Measurements from ENCODE around the gene MDFIC.

DNA sequence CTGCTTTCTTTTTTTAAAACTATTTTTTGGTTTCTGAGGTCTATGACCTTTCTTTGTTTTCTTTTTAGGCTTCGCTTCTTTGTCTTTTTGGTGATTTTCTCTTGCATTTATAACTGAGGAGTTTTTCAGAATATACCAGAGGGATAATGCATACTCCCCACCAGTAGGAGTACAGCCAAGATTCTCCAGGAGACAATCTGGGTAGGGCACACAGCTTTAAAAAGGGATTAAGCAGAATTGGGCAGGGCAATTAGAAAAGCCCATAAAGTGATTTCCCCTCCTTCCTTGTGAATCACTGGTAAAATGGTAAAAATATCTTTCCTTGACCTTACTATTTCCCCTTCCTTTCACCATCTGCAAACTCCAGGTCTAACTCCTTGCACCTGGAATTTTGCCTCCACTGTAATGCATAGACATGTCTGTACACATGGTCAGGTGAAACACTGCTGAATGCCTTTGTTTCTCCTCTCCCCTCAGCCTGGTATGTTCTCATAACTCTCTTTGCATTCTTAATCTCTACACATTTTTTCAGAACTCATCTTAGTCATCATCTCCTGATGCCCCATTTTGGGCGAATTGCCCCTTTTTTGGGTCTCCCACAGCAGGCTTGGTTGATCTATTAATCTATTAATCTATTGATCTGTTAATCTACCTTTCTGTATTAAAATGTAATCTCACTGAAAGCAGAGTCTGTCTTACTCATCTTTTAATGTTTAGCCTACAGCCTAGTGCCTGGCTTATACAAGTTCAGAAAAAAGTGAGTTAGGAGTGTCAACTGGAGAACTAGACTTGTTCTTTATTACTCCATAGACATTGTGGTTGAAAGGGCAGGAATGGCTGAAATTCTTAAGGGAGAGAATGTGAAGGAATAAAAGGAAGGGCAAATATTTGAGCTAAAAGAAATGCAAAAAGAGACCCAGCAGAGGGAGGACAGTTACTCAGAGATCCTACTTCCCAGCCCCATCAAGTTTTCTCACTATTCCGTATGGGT, 64.6 kb downstream of the MDFIC start:
- TF ChIP-seq, protein P1, sequence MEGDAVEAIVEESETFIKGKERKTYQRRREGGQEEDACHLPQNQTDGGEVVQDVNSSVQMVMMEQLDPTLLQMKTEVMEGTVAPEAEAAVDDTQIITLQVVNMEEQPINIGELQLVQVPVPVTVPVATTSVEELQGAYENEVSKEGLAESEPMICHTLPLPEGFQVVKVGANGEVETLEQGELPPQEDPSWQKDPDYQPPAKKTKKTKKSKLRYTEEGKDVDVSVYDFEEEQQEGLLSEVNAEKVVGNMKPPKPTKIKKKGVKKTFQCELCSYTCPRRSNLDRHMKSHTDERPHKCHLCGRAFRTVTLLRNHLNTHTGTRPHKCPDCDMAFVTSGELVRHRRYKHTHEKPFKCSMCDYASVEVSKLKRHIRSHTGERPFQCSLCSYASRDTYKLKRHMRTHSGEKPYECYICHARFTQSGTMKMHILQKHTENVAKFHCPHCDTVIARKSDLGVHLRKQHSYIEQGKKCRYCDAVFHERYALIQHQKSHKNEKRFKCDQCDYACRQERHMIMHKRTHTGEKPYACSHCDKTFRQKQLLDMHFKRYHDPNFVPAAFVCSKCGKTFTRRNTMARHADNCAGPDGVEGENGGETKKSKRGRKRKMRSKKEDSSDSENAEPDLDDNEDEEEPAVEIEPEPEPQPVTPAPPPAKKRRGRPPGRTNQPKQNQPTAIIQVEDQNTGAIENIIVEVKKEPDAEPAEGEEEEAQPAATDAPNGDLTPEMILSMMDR (IDR thresholded peaks at IDR 0.05): no peak
- TF ChIP-seq EP300 (IDR thresholded peaks at IDR 0.05): no peak
